Measurements from ENCODE around the gene LATS1. TPM values are rescaled to one million over a fixed set of nuclear protein-coding genes. Genes with fewer than 3 reads are reported as not detected.

LATS1 gene
- total RNA-seq, 6 donors from 2014 or later: 23.1 to 34.4 (median 29.9) TPM

GRCh38 chr6:149608381-149608982 lies 109.4 kb downstream of the LATS1 start:
- 95% methylated on average over 7 of the region's 7 CpGs for WGBS, 2 donors
- no peak overlapping the region for H3K27ac ChIP-seq
- DNase-seq (no peak), ATAC-seq (ENCODE audit: low FRiP score in 2 of 2) (no peak)
- TF ChIP-seq POLR2A (IDR thresholded peaks at IDR 0.05) (no peak), EP300 (IDR thresholded peaks at IDR 0.05) (no peak), CTCF (IDR thresholded peaks at IDR 0.05) (no peak), POLR2AphosphoS5 (IDR thresholded peaks at IDR 0.05) (no peak)
- peaks cover 0 to 4% (median 0%) of the 10 kb centered on the region in 4 donors for H3K9me3 ChIP-seq
- H3K27me3 ChIP-seq: no peaks in the 10 kb centered on the region
- peaks cover 0 to 7% (median 3%) of the 10 kb centered on the region in 4 donors for H3K36me3 ChIP-seq
- no peaks in the 10 kb centered on the region for H3K4me1 ChIP-seq
- no peak overlapping the region for H3K4me3 ChIP-seq

Small RNA genes lying within 50 kb of the gene (small RNA-seq; reads per million reads assigned to genes)
- gene RF00019: 0 reads per million in 4 donors

Other genes starting within 250 kb of the LATS1 start
- gene ZC3H12D, start 233.1 kb downstream of the LATS1 start, total RNA-seq: 1 to 10 TPM; 1.4 to 5.7 (median 2.6) TPM
- gene PPIL4, start 172.1 kb downstream of the LATS1 start, total RNA-seq: 10 to 100 TPM; 15.1 to 50.6 (median 21.8) TPM
- gene GINM1, start 151.7 kb downstream of the LATS1 start, total RNA-seq: 10 to 100 TPM; 13.6 to 42.4 (median 37.7) TPM
- gene KATNA1, start 69.4 kb downstream of the LATS1 start, total RNA-seq: 10 to 100 TPM in 5 of 6 donors, 1 to 10 TPM in 1; 7.2 to 36.1 (median 16.3) TPM
- gene NUP43, start 28.4 kb upstream of the LATS1 start, total RNA-seq: 10 to 100 TPM; 11.1 to 29.3 (median 19.1) TPM
- 100 to 1,000 TPM in 2 of 6 donors, 10 to 100 TPM in 4; 25.1 to 129 (median 68.1) TPM for gene PCMT1, start 31.6 kb upstream of the LATS1 start, total RNA-seq
- gene LRP11, start 146.3 kb upstream of the LATS1 start, total RNA-seq: 100 to 1,000 TPM in 1 of 6 donors, 10 to 100 TPM in 5; 30.2 to 104 (median 39.9) TPM
- gene RAET1E, start 180.0 kb upstream of the LATS1 start, total RNA-seq: 1 to 10 TPM in 3 of 6 donors, under 1 TPM in 2, not detected in 1; 0.30 to 2.3 (median 1.4) TPM
- 1 to 10 TPM in 1 of 6 donors, under 1 TPM in 3, not detected in 2; 0.37 to 2.1 (median 0.75) TPM for gene RAET1G, start 205.0 kb upstream of the LATS1 start, total RNA-seq
- gene ULBP2, start 223.9 kb upstream of the LATS1 start, total RNA-seq: 1 to 10 TPM in 3 of 6 donors, under 1 TPM in 1, not detected in 2; 1.00 to 3.7 (median 1.5) TPM
- 1 to 10 TPM in 3 of 6 donors, under 1 TPM in 3; under 0.01 to 1.6 (median 0.80) TPM for gene ULBP1, start 245.8 kb upstream of the LATS1 start, total RNA-seq

Data from upper lobe of left lung (tissue), 6 donors.